Testis (tissue), 3 donors: ENCODE results near the gene SCAMP2. TPM values are rescaled to one million over a fixed set of nuclear protein-coding genes. Genes with fewer than 3 reads are reported as not detected.

Experiments used
- DNase-seq: peaks from one replicate; pipeline ENCODE4 v3.0.0-alpha.2; 2019
- H3K27ac ChIP-seq, 2 donors: fragments of 200-600 bp; sonication (generic); one replicate each; pipeline ENCODE4 v1.5.1; 2019
- H3K27me3 ChIP-seq: fragments of 200-600 bp; sonication (generic); one replicate; pipeline ENCODE4 v1.5.1; 2019
- H3K36me3 ChIP-seq: fragments of 200-600 bp; sonication (generic); one replicate; pipeline ENCODE4 v1.5.1; 2017; ENCODE audit warnings: low read depth; ENCODE audit errors: missing control alignments
- H3K4me1 ChIP-seq: fragments of 200-600 bp; sonication (generic); one replicate; pipeline ENCODE4 v1.5.1; 2019
- H3K4me3 ChIP-seq, 2 donors: fragments of 200-600 bp; sonication (generic); one replicate each; pipeline ENCODE4 v1.5.1; 2017 to 2019
- H3K9me3 ChIP-seq: fragments of 200-600 bp; sonication (generic); one replicate; pipeline ENCODE4 v1.5.1; 2017
- POLR2A ChIP-seq: fragments of 450-650 bp; IDR thresholded peaks from one replicate; pipeline ENCODE4 v1.6.1; 2017; ENCODE audit warnings: antibody characterized with exemption, mild to moderate bottlenecking, moderate library complexity
- WGBS, 2 donors: methylation state at CpG; one replicate each; pipeline ENCODE4 v1.1.5; 2018; 5-methylcytosine and 5-hydroxymethylcytosine counted together
- intact Hi-C: fragments of 100-400 bp; cut with DNase I; formaldehyde crosslinking; loops from one replicate; pipeline ENCODE4 v1.15.1; 2023; ENCODE audit warnings: low total_unique reads
- polyA plus RNA-seq: library from polyadenylated mRNA; stranded (reverse); fragments of 350-450 nt; fragmentation: Illumina TruSeq; extraction: RNeasy Lipid Tissue Mini Kit (QIAGEN cat#74804); gene quantifications from one replicate; pipeline ENCODE4 v1.2.3, GENCODE V29; 2014; ENCODE audit warnings: low read depth, low replicate concordance; ENCODE audit not compliant: insufficient read depth
- total RNA-seq, 2 donors: library from RNA; depleted of rRNA; stranded (reverse); fragments of >200 nt; gene quantifications; one replicate each; pipeline ENCODE4 v1.2.3, GENCODE V29; 2016
- TF ChIP-seq, protein P1 (sequence below), 3 experiments: fragments of 450-650 bp in 2 of 3; fragments of 200-600 bp in 1 of 3; sonication (generic) in 1 of 3; IDR thresholded peaks; one replicate each; pipeline ENCODE4 v1.5.1; 2016 to 2019; ENCODE audit warnings: antibody characterized with exemption in 3 of 3, mild to moderate bottlenecking in 2 of 3, moderate library complexity in 1 of 3

The SCAMP2 gene
- total and polyA plus RNA-seq, 3 donors from 2014 or later: 94.8 to 130 (median 103) TPM

DNA sequence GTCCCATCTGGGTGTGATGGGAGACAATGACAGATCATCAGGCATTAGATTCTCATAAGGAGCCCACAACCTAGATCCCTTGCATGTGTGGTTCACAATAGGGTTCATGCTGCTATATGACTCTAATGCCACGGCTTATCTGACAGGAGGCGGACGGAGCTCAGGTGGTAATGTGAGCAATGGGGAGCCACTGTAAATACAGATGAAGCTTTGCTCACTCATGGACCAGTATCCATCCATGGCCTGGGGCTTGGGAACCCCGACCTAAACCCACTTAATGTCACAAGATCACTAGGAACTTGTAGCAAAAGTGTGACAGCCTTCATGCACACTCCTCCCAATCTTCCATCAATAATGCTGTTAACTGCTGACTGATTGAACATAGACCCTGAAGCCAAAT is 35.5 kb upstream of the SCAMP2 start:
- Histone ChIP-seq H3K9me3 (no peaks in the 10 kb centered on the region), H3K36me3 (no peaks in the 10 kb centered on the region), H3K4me3 (no peak overlapping the region), H3K27me3 (no peaks in the 10 kb centered on the region), H3K27ac (no peak overlapping the region), H3K4me1 (peaks cover 12% of the 10 kb centered on the region)
- WGBS, 2 donors: 97% methylated on average over 4 of the region's 4 CpGs
- intact Hi-C loops: no loop called here
- TF ChIP-seq, protein P1, sequence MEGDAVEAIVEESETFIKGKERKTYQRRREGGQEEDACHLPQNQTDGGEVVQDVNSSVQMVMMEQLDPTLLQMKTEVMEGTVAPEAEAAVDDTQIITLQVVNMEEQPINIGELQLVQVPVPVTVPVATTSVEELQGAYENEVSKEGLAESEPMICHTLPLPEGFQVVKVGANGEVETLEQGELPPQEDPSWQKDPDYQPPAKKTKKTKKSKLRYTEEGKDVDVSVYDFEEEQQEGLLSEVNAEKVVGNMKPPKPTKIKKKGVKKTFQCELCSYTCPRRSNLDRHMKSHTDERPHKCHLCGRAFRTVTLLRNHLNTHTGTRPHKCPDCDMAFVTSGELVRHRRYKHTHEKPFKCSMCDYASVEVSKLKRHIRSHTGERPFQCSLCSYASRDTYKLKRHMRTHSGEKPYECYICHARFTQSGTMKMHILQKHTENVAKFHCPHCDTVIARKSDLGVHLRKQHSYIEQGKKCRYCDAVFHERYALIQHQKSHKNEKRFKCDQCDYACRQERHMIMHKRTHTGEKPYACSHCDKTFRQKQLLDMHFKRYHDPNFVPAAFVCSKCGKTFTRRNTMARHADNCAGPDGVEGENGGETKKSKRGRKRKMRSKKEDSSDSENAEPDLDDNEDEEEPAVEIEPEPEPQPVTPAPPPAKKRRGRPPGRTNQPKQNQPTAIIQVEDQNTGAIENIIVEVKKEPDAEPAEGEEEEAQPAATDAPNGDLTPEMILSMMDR (IDR thresholded peaks at IDR 0.05): no peak
- TF ChIP-seq POLR2A: no peak
- no peak for DNase-seq

DNA sequence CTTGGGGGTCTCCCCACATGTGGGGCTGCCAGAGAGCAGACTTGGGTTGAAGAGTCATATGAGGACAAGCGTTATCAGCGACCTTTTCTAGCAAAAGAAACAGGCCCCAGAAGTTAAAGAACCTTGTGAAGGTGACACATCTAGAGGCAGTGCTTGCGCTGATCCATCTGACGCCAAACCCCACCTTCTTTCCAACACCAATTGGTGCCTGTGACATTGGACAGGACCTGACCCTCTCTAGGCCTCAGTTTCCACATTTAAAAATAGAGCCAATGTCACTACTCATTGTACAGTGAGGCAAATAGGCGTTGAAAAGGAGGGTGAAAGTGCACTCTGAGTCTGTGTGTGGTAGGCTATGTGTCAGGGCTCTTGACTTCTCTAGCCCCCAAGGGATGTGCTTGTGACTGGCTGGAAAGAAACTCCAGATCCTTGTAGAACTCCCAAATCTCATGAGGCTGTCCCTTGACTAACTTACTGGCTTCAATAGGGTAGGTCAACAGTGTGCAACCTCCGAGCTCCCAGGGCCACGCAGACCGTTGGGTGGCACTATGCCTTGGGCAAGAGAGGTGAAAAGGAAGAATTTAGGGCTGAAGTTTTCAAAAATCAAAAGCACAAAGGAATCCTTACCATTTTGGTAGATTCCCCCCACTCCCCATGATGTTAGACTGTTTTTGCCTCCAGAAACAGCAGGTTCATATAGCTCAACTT is 34.2 kb upstream of the SCAMP2 start:
- Histone ChIP-seq H3K4me1 (peaks cover 12% of the 10 kb centered on the region), H3K27ac (peak overlapping the region; percentile 77 to 84), H3K4me3 (peak overlapping the region; percentile 80 to 81), H3K27me3 (no peaks in the 10 kb centered on the region), H3K9me3 (no peaks in the 10 kb centered on the region), H3K36me3 (no peaks in the 10 kb centered on the region)
- TF ChIP-seq POLR2A: no peak
- TF ChIP-seq, protein P1 (IDR thresholded peaks at IDR 0.05): no peak
- 26 to 30% methylated on average over 8 of the region's 8 CpGs for WGBS, 2 donors
- intact Hi-C loops: no loop called here
- DNase-seq: peak; percentile 22

DNA sequence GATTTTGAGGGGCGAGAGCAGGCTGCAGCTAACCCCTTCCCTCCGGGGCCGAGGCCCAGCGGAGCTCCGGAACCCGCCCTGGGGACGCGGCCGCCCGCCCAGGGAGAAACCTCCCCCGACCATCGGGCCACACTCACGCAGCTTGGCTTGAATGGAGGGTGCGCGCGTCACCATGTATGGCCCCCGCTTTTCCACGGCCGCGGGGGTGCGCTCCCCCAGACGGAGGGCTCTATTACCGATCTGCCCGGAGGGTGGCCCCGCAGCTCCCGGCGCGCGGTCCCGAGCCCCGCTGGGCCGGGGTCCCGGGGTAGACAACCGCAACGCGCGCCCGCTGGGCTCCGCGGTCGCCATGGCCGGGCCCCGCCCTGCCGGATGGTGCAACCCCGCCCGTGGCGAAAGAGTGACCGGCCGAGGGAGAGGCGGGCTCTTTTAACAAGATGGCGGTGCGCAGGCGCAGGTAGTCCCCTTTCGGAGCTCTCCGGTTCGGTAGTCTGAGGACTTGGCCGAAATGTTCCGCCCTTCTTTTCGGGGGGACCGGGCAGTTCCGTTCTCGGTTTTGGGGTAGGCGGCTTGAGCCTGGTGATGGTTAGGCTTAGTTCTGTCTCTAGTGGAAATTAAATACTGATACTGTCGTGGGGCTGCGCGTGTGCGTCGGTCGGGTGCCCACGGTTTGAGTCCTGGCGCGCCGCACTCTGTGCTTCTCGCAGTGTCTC is 33.4 kb upstream of the SCAMP2 start, which contains the start of gene FAM219B:
Gene FAM219B (minus strand): TSS at position 402 of the 713 bp plus-strand sequence. CDS start 51 bp downstream, at position 351.
- Histone ChIP-seq H3K4me1 (peaks cover 12% of the 10 kb centered on the region), H3K27me3 (no peaks in the 10 kb centered on the region), H3K27ac (peak within 1 kb of the TSS; percentile 77 to 84), H3K9me3 (no peaks in the 10 kb centered on the region), H3K4me3 (peak within 1 kb of the TSS; percentile 80 to 81), H3K36me3 (no peaks in the 10 kb centered on the region)
- DNase-seq: peak; percentile 96
- TF ChIP-seq POLR2A: peak; percentile 79
- TF ChIP-seq, protein P1 (IDR thresholded peaks at IDR 0.05): no peak
- intact Hi-C loops: no loop called here
- WGBS, 2 donors: 0 to 1% methylated on average over 31 to 57 of the region's 74 CpGs

DNA sequence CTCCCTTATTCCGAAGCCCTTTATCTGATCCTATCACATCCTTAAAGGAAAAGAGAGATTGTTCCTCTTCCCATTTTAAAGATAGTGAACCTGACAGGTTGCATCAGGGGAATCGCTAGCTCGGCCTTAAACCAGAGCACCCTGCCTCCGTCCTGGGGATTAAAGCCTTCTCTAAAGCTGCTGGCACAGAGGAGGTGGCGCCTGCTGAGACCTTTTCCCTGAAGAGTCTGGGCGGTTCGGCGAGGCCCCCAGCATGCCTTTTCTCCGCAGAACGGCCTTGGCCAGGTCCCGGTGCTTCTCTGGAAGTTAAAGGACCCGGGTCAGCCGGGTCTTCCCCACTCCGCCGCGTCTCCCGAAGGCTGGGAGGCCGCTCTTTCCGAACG is 32.9 kb upstream of the SCAMP2 start:
- H3K4me1 ChIP-seq: peaks cover 16% of the 10 kb centered on the region
- H3K4me3 ChIP-seq: peak overlapping the region; percentile 80 to 81
- H3K27me3 ChIP-seq: no peaks in the 10 kb centered on the region
- DNase-seq: peak; percentile 42
- H3K36me3 ChIP-seq: no peaks in the 10 kb centered on the region
- H3K9me3 ChIP-seq: no peaks in the 10 kb centered on the region
- TF ChIP-seq, protein P1 (IDR thresholded peaks at IDR 0.05): no peak
- TF ChIP-seq POLR2A: no peak
- intact Hi-C loops: no loop called here
- 0 to 1% methylated on average over 8 to 20 of the region's 20 CpGs for WGBS, 2 donors
- H3K27ac ChIP-seq: peak overlapping the region; percentile 77 to 84
